Liver (tissue), 2 donors: Measurements from ENCODE around the gene CASP3.

Source experiments
- FOXA2 ChIP-seq: IDR thresholded peaks from 2 replicates; pipeline ENCODE4 v1.6.1; 2016; ENCODE audit warnings: antibody characterized with exemption
- TF ChIP-seq, protein P1 (sequence below): fragments of 150-350 bp; IDR thresholded peaks from 2 replicates; pipeline ENCODE4 v1.5.1; 2017; ENCODE audit warnings: improper control_type of control experiment, low read depth, low read length; ENCODE audit not compliant: missing input control
- TF ChIP-seq, protein P2 (sequence below): IDR thresholded peaks from 2 replicates; pipeline ENCODE4 v1.6.1; 2016; ENCODE audit warnings: antibody characterized with exemption
- donor health status: healthy.

GRCh38 chr4:184649971-184650855 lies 966 bp upstream of the CASP3 start:
- TF ChIP-seq, protein P1, sequence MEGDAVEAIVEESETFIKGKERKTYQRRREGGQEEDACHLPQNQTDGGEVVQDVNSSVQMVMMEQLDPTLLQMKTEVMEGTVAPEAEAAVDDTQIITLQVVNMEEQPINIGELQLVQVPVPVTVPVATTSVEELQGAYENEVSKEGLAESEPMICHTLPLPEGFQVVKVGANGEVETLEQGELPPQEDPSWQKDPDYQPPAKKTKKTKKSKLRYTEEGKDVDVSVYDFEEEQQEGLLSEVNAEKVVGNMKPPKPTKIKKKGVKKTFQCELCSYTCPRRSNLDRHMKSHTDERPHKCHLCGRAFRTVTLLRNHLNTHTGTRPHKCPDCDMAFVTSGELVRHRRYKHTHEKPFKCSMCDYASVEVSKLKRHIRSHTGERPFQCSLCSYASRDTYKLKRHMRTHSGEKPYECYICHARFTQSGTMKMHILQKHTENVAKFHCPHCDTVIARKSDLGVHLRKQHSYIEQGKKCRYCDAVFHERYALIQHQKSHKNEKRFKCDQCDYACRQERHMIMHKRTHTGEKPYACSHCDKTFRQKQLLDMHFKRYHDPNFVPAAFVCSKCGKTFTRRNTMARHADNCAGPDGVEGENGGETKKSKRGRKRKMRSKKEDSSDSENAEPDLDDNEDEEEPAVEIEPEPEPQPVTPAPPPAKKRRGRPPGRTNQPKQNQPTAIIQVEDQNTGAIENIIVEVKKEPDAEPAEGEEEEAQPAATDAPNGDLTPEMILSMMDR, result no peak
- TF ChIP-seq FOXA2, result no peak
- TF ChIP-seq, protein P2, sequence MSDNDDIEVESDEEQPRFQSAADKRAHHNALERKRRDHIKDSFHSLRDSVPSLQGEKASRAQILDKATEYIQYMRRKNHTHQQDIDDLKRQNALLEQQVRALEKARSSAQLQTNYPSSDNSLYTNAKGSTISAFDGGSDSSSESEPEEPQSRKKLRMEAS, result no peak
